GM12878 (cell line): Measurements from ENCODE around the gene CLEC18B. TPM values are rescaled to one million over a fixed set of nuclear protein-coding genes. Genes with fewer than 3 reads are reported as not detected.
"Not testable (repeated sequence)": the region's sequence is repeated elsewhere in the genome, so short reads cannot be mapped to it uniquely, and the experiment has no call there.

Experiments used
- ATAC-seq: fragments of 200-7000 bp; cut with Tn5 transposase; 3 replicates; pipeline ENCODE4 v1.9.1; 2020; ENCODE audit warnings: mild to moderate bottlenecking, moderate library complexity
- BruUV-seq: library from RNA; stranded (reverse); fragments of 400-500 nt; replicated peaks from 2 replicates; lab custom pipeline; 2021; lab: Mats Ljungman, UMichigan
- CTCF ChIA-PET: fragments of 300-600 bp; sonication (Branson Sonifier 250); formaldehyde crosslinking; extraction: SDS; loops from one replicate; lab custom pipeline; 2021; ENCODE audit warnings: inconsistent platforms; lab: Yijun Ruan, JAX
- POLR2A ChIA-PET: fragments of 350-600 bp; formaldehyde crosslinking; extraction: SDS; loops from one replicate; lab custom pipeline; 2021; ENCODE audit warnings: inconsistent platforms; lab: Charles Lee
- RAD21 ChIA-PET: fragments of 300-600 bp; sonication (Branson Sonifier 250); formaldehyde crosslinking; loops from one replicate; lab custom pipeline; 2023; ENCODE audit warnings: antibody characterized with exemption; ENCODE audit not compliant: unreplicated experiment; lab: Charles Lee
- SMC1A ChIA-PET: fragments of 300-600 bp; sonication (Branson Sonifier 250); formaldehyde crosslinking; loops from one replicate; lab custom pipeline; 2023; ENCODE audit not compliant: unreplicated experiment, uncharacterized antibody; lab: Charles Lee
- DNase-seq: peaks from one replicate; pipeline ENCODE4 v3.0.0-alpha.2; 2011; ENCODE audit warnings: low read depth, low spot score
- FAIRE-seq: peaks from 3 replicates; lab custom pipeline; 2011; peaks lifted over from hg19 to GRCh38; lab: Jason Lieb, UNC
- H2AFZ ChIP-seq: 2 replicates; pipeline ENCODE4 v1.6.0; 2011; ENCODE audit warnings: low read depth, low read length, control low read depth; ENCODE audit not compliant: control insufficient read depth
- H3K27ac ChIP-seq: 2 replicates; pipeline ENCODE4 v1.5.1; 2011; ENCODE audit warnings: control low read depth; ENCODE audit not compliant: control insufficient read depth, insufficient read depth
- H3K27me3 ChIP-seq, 2 experiments: replicated peaks in 1 of 2; 2 replicates each; pipeline versions ENCODE4 v1.6.0 to v1.6.1; 2011; ENCODE audit warnings: low read length in 1 of 2; ENCODE audit not compliant: control insufficient read depth in 2 of 2, insufficient read depth in 2 of 2
- H3K36me3 ChIP-seq, 2 experiments: 2 replicates each; pipeline ENCODE4 v1.5.1; 2011; ENCODE audit warnings: low read length in 1 of 2; ENCODE audit not compliant: control insufficient read depth in 2 of 2, insufficient read depth in 2 of 2
- H3K4me1 ChIP-seq: 2 replicates; pipeline ENCODE4 v1.6.1; 2011; ENCODE audit warnings: mild to moderate bottlenecking, low read length, moderate library complexity, mixed read lengths; ENCODE audit not compliant: control insufficient read depth, insufficient read depth
- H3K4me2 ChIP-seq: 2 replicates; pipeline ENCODE4 v1.6.0; 2011; ENCODE audit warnings: control low read depth; ENCODE audit not compliant: control insufficient read depth, insufficient read depth
- H3K4me3 ChIP-seq: fragments of 200-600 bp; sonication (generic); 2 replicates; pipeline ENCODE4 v1.5.1; 2016
- H3K79me2 ChIP-seq: 2 replicates; pipeline ENCODE4 v1.6.0; 2011; ENCODE audit warnings: low read length; ENCODE audit not compliant: control insufficient read depth, insufficient read depth
- H3K9ac ChIP-seq: 2 replicates; pipeline ENCODE4 v1.8.0; 2011; ENCODE audit warnings: low read length, control low read depth, mixed read lengths; ENCODE audit not compliant: control insufficient read depth, insufficient read depth
- H3K9me3 ChIP-seq: replicated peaks from 3 replicates; pipeline ENCODE4 v1.5.1; 2011; ENCODE audit warnings: mild to moderate bottlenecking, low read length; ENCODE audit not compliant: control insufficient read depth, insufficient read depth
- H4K20me1 ChIP-seq: 2 replicates; pipeline ENCODE4 v1.6.0; 2011; ENCODE audit not compliant: control insufficient read depth, insufficient read depth
- EP300 ChIP-seq, 2 experiments: fragments of 150-350 bp in 1 of 2; IDR thresholded peaks; 2 replicates each; pipeline ENCODE4 v1.6.1; 2011 to 2012; ENCODE audit warnings: low read depth in 2 of 2, low read length in 2 of 2, borderline replicate concordance in 1 of 2, improper control_type of control experiment in 1 of 2, inconsistent platforms in 1 of 2; ENCODE audit not compliant: control insufficient read depth in 1 of 2
- GATAD2B ChIP-seq: fragments of 450-650 bp; conservative IDR thresholded peaks from 2 replicates; pipeline ENCODE4 v1.6.1; 2017; ENCODE audit warnings: low read depth, mild to moderate bottlenecking, moderate library complexity
- IKZF2 ChIP-seq, 2 experiments: fragments of 450-650 bp; IDR thresholded peaks; 2 replicates each; pipeline ENCODE4 v1.6.1; 2017; ENCODE audit warnings: mild to moderate bottlenecking in 2 of 2, moderate library complexity in 2 of 2
- KAT2A ChIP-seq: conservative IDR thresholded peaks from 2 replicates; pipeline ENCODE4 v1.6.1; 2011; ENCODE audit warnings: low read depth, low read length; ENCODE audit not compliant: control insufficient read depth
- POU2F2 ChIP-seq: IDR thresholded peaks from 3 replicates; pipeline ENCODE4 v1.6.1; 2011; ENCODE audit warnings: low read depth, mild to moderate bottlenecking, low read length, borderline replicate concordance
- SUPT20H ChIP-seq: IDR thresholded peaks from 2 replicates; pipeline ENCODE4 v1.6.1; 2011; ENCODE audit warnings: low read depth, mild to moderate bottlenecking, low read length, moderate library complexity, borderline replicate concordance; ENCODE audit not compliant: control insufficient read depth
- ZBED1 ChIP-seq: IDR thresholded peaks from 2 replicates; pipeline ENCODE4 v1.6.1; 2016; ENCODE audit warnings: borderline replicate concordance
- WGBS: methylation state at CpG from one replicate; pipeline ENCODE4 v1.1.6; 2016; ENCODE audit warnings: low lambda C conversion rate; ENCODE audit not compliant: insufficient replicate concordance, insufficient coverage; ENCODE audit errors: missing lambda C conversion rate; 5-methylcytosine and 5-hydroxymethylcytosine counted together
- in situ Hi-C: fragments of 300-500 bp; cut with MboI; formaldehyde crosslinking; loops from 9 replicates; pipeline ENCODE4 v1.14.3; 2018; ENCODE audit warnings: mixed read lengths
- intact Hi-C: fragments of 100-400 bp; cut with micrococcal nuclease; formaldehyde crosslinking; loops from one replicate; pipeline ENCODE4 v1.14.2; 2022; ENCODE audit not compliant: unreplicated experiment
- polyA plus RNA-seq, 11 experiments: library from polyadenylated mRNA; depleted of rRNA in 4 of 11; unstranded in 6 of 11; stranded (reverse) in 5 of 11; fragments of >200 nt; fragmentation: Nextera tagmentation in 4 of 11; fragmentation: Illumina TruSeq in 1 of 11; extraction: Ambion mirVana in 4 of 11; extraction: Trizol in 1 of 11; gene quantifications; 1 replicate in 1 of 11; 2 replicates in 10 of 11; pipeline versions ENCODE4 v1.2.1 to v1.2.3, GENCODE V29; 2011 to 2016; ENCODE audit warnings: inconsistent platforms in 2 of 11, missing spikeins in 2 of 11, low read depth in 1 of 11
- total RNA-seq, 4 experiments: library from RNA; depleted of rRNA in 3 of 4; stranded (reverse); fragments of >200 nt in 3 of 4; fragmentation: Illumina TruSeq in 1 of 4; extraction: Trizol in 1 of 4; gene quantifications; 2 replicates each; pipeline versions ENCODE4 v1.2.1 to v1.2.3, GENCODE V29; 2013 to 2021

Gene CLEC18B
- total and polyA plus RNA-seq, 10 of the 15 experiments (the other 5 are each of a cell fraction or from before 2014, with no cell fraction given) = 0.03 to 0.32 (median 0.18) TPM; not detected in 6

DNA sequence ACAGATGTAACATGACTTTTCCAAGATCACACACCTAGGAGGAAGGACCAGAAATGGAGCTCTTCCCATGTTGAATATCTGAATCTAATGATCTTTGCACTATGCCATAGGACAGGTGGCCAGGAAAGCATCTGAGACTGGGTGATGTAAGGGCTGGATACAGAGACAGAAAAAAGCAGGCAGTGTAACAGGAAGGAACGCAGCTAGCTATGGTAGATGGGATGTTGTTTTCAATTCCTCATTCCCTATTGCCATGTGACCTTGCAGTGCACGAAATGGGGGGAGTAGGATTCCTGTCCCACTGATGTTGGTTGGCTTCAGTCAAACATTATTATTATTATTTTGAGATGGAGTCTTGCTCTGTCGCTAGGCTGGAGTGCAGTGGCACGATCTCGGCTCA lies 48.9 kb downstream of the CLEC18B start:
- 72% methylated on average over 5 of the region's 5 CpGs for WGBS
- Histone ChIP-seq H2AFZ (no peak overlapping the region), H3K79me2 (peaks cover 3% of the 10 kb centered on the region), H4K20me1 (no peaks in the 10 kb centered on the region), H3K9me3 (no peaks in the 10 kb centered on the region), H3K4me1 (no peaks in the 10 kb centered on the region), H3K4me2 (no peak overlapping the region), H3K4me3 (no peak overlapping the region), H3K36me3 (no peaks in the 10 kb centered on the region), H3K27ac (no peak overlapping the region), H3K27me3 (no peaks in the 10 kb centered on the region), H3K9ac (no peak overlapping the region)
- POLR2A ChIA-PET = no interaction called here
- in situ Hi-C loops (no loop called here), intact Hi-C loops (no loop called here)
- SMC1A ChIA-PET = interaction anchor here (0.5 kb wide), 1 partner anchor 57 kb away, joined by 3 read pairs; no protein-coding TSS in a partner anchor
- DNase-seq = no peak
- ATAC-seq = no peak
- CTCF ChIA-PET = interaction anchor here (0.6 kb wide), 2 partner anchors 64 to 118 kb away, joined by 3 to 5 read pairs; no protein-coding TSS in a partner anchor
- no peak for FAIRE-seq
- RAD21 ChIA-PET = no interaction called here
- TF ChIP-seq ZBED1 (no peak), POU2F2 (no peak), SUPT20H (no peak), KAT2A (no peak), EP300 (IDR thresholded peaks at IDR 0.05; ENCODE audit: borderline replicate concordance in 1 of 2, control insufficient read depth in 1 of 2, low read depth in 2 of 2, low read length in 2 of 2) (no peak), GATAD2B (no peak), IKZF2 (IDR thresholded peaks at IDR 0.05) (no peak)
- BruUV-seq = no TSS peak

DNA sequence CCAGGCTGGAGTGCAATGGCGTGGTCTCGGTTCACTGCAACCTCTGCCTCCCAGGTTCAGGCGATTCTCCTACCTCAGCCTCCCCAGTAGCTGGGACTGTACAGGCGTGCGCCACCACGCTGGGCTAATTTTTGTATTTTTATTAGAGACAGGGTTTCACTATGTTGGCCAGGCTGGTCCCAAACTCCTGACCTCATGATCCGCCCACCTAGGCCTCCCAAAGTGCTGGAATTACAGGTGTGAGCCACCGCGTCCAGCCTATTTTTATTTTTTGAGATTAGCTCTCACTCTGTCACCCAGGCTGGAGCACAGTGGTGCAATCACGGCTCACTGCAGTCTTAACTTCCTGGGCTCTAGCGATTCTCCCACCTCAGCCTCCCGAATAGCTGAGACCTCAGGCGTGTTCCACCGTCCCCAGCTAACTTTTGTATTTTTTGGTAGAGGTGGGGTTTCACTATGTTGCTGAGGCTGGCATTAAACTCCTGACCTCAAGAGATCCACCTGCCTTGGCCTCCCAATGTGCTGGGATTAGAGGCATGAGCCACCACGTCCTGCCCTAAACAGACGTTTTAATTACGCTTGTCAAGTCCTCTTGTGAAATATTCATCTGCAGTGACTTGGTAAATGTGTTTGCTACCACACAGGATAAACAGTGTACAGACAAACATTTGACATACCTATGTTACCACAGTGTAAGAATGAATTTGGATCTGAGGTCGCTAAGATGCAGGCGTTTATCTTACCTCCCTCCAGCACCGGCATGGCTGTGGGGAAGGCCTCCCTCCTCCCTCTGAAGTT lies 50.7 kb downstream of the CLEC18B start:
- H3K27ac ChIP-seq, FAIRE-seq, BruUV-seq, DNase-seq, POLR2A ChIA-PET, H3K36me3 ChIP-seq, CTCF ChIA-PET, H2AFZ ChIP-seq, H4K20me1 ChIP-seq, H3K9me3 ChIP-seq, H3K9ac ChIP-seq, intact Hi-C loops, H3K27me3 ChIP-seq, H3K79me2 ChIP-seq, H3K4me2 ChIP-seq, H3K4me3 ChIP-seq, RAD21 ChIA-PET, H3K4me1 ChIP-seq, in situ Hi-C loops, ATAC-seq: not testable (repeated sequence)
- WGBS = 69% methylated on average over 20 of the region's 20 CpGs
- SMC1A ChIA-PET = interaction anchor here (0.7 kb wide), 1 partner anchor 1088 kb away, joined by 4 read pairs; no protein-coding TSS in a partner anchor
